AG09319 (cell line): ENCODE results near the gene FILIP1.

Source experiments
- DNase-seq: peaks from one replicate; pipeline ENCODE4 v3.0.0-alpha.2; 2010; ENCODE audit warnings: low read depth; ENCODE audit errors: extremely low read depth
- TF ChIP-seq, protein P1 (sequence below): IDR thresholded peaks from 2 replicates; pipeline ENCODE4 v1.5.1; 2011; ENCODE audit warnings: low read depth, mild to moderate bottlenecking, inconsistent platforms, low read length, moderate library complexity

The FILIP1 gene

DNA sequence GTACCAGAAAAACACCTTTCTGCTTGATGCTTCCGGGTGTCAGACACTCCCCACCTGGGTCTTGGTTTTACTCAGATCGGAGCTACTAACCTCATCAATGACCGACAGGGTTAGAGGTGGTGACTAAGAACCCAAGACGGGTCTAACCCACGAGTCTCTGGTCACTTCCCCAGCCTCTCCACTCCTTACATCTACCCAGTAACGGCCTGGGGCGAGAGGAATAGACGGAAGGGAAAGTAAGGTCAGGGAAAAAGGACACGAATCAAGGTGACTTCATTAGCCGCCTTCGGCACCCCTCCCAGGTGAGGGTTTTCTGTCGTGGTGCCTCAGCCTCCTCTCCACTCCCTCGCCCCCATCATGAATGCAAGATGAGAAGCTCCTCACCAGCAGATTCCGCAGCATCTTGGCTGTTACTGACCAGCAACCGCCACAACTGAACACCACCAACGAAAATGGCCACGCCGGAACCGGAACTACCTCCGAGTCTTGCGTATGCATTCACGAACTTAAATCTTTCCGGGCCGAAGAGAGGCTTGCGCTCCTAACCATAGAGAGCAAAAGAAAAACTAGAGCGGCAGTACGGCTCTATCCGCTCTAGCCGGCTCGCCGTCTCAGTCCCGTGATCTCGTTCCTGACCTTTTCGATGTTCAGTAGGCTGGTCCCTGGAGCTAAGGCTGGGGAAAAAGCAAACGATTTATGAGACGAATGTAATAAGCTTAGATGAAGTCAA, 250.1 kb downstream of the FILIP1 start, which contains the start of gene COX7A2:
Gene COX7A2, minus strand, starts transcription at position 469 of the 730 bp plus-strand sequence. Its CDS starts 67 bp downstream, at position 402.
- DNase-seq, result peak; percentile 94
- TF ChIP-seq, protein P1, sequence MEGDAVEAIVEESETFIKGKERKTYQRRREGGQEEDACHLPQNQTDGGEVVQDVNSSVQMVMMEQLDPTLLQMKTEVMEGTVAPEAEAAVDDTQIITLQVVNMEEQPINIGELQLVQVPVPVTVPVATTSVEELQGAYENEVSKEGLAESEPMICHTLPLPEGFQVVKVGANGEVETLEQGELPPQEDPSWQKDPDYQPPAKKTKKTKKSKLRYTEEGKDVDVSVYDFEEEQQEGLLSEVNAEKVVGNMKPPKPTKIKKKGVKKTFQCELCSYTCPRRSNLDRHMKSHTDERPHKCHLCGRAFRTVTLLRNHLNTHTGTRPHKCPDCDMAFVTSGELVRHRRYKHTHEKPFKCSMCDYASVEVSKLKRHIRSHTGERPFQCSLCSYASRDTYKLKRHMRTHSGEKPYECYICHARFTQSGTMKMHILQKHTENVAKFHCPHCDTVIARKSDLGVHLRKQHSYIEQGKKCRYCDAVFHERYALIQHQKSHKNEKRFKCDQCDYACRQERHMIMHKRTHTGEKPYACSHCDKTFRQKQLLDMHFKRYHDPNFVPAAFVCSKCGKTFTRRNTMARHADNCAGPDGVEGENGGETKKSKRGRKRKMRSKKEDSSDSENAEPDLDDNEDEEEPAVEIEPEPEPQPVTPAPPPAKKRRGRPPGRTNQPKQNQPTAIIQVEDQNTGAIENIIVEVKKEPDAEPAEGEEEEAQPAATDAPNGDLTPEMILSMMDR, result no peak
